ENCODE measurements around the gene LINC00305.

DNA sequence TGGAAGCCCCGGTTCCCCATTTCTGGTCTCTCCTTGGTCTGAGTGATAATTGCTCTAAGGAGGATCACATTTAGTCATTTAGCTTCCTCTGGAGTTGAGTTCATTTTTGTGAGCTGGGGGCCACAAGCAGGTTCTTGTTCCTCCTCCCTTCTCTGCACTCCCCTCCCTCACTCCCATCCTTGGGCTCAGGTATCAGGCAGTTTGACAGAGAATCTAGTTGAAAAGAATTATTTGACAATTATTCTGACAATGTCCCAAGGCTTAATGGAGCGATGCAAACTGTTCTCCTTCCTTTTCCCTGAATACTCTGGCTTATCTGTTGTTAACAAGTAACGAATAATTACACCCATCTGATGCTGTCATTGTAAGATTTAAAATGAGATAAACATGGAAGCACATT is 117.5 kb downstream of the LINC00305 start:
- TF ChIP-seq, protein P1, sequence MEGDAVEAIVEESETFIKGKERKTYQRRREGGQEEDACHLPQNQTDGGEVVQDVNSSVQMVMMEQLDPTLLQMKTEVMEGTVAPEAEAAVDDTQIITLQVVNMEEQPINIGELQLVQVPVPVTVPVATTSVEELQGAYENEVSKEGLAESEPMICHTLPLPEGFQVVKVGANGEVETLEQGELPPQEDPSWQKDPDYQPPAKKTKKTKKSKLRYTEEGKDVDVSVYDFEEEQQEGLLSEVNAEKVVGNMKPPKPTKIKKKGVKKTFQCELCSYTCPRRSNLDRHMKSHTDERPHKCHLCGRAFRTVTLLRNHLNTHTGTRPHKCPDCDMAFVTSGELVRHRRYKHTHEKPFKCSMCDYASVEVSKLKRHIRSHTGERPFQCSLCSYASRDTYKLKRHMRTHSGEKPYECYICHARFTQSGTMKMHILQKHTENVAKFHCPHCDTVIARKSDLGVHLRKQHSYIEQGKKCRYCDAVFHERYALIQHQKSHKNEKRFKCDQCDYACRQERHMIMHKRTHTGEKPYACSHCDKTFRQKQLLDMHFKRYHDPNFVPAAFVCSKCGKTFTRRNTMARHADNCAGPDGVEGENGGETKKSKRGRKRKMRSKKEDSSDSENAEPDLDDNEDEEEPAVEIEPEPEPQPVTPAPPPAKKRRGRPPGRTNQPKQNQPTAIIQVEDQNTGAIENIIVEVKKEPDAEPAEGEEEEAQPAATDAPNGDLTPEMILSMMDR (IDR thresholded peaks at IDR 0.05; ENCODE audit: low read depth, low read length), result no peak
- no peak for TF ChIP-seq EZH2phosphoT487 (IDR thresholded peaks at IDR 0.05; ENCODE audit: low read depth)
